ENCODE results near the gene VIL1. TPM values are rescaled to one million over a fixed set of nuclear protein-coding genes. Genes with fewer than 3 reads are reported as not detected.

Gene VIL1
- total RNA-seq, 1 donor from 2014 or later, result not detected

- TF ChIP-seq CTCF (IDR thresholded peaks at IDR 0.05; ENCODE audit: insufficient read depth, low read length, poor library complexity, severe bottlenecking), result no peak
- DNase-seq (ENCODE audit: low read depth), result no peak
- Histone ChIP-seq H3K4me3 (ENCODE audit: low read depth, low read length) (no peak overlapping the region), H3K36me3 (ENCODE audit: control insufficient read depth, insufficient read depth, low read length) (no peaks in the 10 kb centered on the region), H3K27me3 (ENCODE audit: control insufficient read depth, insufficient read depth, low read length) (no peaks in the 10 kb centered on the region)
These were observed 25.9 kb downstream of the VIL1 start for GRCh38 chr2:218444692-218445357.

GRCh38 chr2:218445602-218446001 is 26.7 kb downstream of the VIL1 start:
- Histone ChIP-seq H3K36me3 (ENCODE audit: control insufficient read depth, insufficient read depth, low read length) (no peaks in the 10 kb centered on the region), H3K4me3 (ENCODE audit: low read depth, low read length) (no peak overlapping the region), H3K27me3 (ENCODE audit: control insufficient read depth, insufficient read depth, low read length) (no peaks in the 10 kb centered on the region)
- DNase-seq (ENCODE audit: low read depth), result no peak
- no peak for TF ChIP-seq CTCF (IDR thresholded peaks at IDR 0.05; ENCODE audit: insufficient read depth, low read length, poor library complexity, severe bottlenecking)

- no peak for TF ChIP-seq CTCF (IDR thresholded peaks at IDR 0.05; ENCODE audit: insufficient read depth, low read length, poor library complexity, severe bottlenecking)
- no peaks in the 10 kb centered on the region for H3K36me3 ChIP-seq (ENCODE audit: control insufficient read depth, insufficient read depth, low read length)
- no peak for DNase-seq (ENCODE audit: low read depth)
- H3K27me3 ChIP-seq (ENCODE audit: control insufficient read depth, insufficient read depth, low read length), result no peaks in the 10 kb centered on the region
- no peak overlapping the region for H3K4me3 ChIP-seq (ENCODE audit: low read depth, low read length)
These were observed 27.6 kb downstream of the VIL1 start for GRCh38 chr2:218446547-218446946.

GRCh38 chr2:218447072-218447471 is 28.1 kb downstream of the VIL1 start:
- H3K4me3 ChIP-seq (ENCODE audit: low read depth, low read length), result no peak overlapping the region

DNA sequence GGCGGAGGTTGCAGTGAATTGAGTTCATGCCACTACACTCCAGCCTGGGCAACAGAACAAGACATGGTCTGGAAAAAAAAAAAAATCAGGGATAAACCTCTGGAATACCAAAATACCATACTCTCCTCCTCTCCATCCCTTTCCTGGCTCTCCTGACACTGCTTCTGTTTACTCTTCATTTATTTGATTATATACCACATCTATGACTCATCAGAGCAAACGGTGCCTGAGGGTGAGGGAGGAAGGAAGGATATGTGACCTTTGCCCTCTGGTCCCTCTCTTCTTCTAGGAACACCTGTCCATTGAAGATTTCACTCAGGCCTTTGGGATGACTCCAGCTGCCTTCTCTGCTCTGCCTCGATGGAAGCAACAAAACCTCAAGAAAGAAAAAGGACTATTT is 30.0 kb downstream of the VIL1 start:
- H3K36me3 ChIP-seq (ENCODE audit: control insufficient read depth, insufficient read depth, low read length), result no peaks in the 10 kb centered on the region
- DNase-seq (ENCODE audit: low read depth), result no peak
- TF ChIP-seq CTCF (IDR thresholded peaks at IDR 0.05; ENCODE audit: insufficient read depth, low read length, poor library complexity, severe bottlenecking), result no peak
- no peaks in the 10 kb centered on the region for H3K27me3 ChIP-seq (ENCODE audit: control insufficient read depth, insufficient read depth, low read length)
- H3K4me3 ChIP-seq (ENCODE audit: low read depth, low read length), result no peak overlapping the region

More at GRCh38 chr2:218447072-218447471, 28.1 kb downstream of the VIL1 start:
- Histone ChIP-seq H3K36me3 (ENCODE audit: control insufficient read depth, insufficient read depth, low read length) (no peaks in the 10 kb centered on the region), H3K27me3 (ENCODE audit: control insufficient read depth, insufficient read depth, low read length) (no peaks in the 10 kb centered on the region)
- DNase-seq (ENCODE audit: low read depth), result no peak
- no peak for TF ChIP-seq CTCF (IDR thresholded peaks at IDR 0.05; ENCODE audit: insufficient read depth, low read length, poor library complexity, severe bottlenecking)

DNA sequence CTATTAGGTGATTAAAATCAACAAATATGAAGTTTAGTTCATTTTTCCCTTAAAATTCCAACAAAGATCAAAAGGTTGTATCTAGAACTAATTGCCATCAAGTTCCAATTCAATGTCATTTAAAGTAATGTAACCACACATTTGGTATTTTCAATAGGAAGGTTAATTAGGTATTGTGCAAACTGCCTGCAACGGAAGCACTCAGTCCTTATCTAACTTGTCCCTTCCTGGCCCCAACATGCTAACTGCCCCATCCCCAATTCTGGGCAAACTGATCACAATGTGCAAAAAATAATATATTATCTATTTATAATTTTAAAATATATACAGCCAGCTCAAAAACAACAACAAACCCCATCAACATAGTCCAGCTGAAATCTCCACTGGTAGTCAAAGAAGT is 33.2 kb downstream of the VIL1 start:
- no peak for TF ChIP-seq CTCF (IDR thresholded peaks at IDR 0.05; ENCODE audit: insufficient read depth, low read length, poor library complexity, severe bottlenecking)
- H3K4me3 ChIP-seq (ENCODE audit: low read depth, low read length), result no peak overlapping the region
- no peaks in the 10 kb centered on the region for H3K27me3 ChIP-seq (ENCODE audit: control insufficient read depth, insufficient read depth, low read length)
- no peak for DNase-seq (ENCODE audit: low read depth)
- no peaks in the 10 kb centered on the region for H3K36me3 ChIP-seq (ENCODE audit: control insufficient read depth, insufficient read depth, low read length)

Data from kidney epithelial cell (primary cell).